ENCODE data around the gene PTPRD.
A peak's percentile ranks its signal among the peaks of the same experiment; 100 is the strongest.

PTPRD gene

GRCh38 chr9:8899511-8899910 lies 1713.3 kb downstream of the PTPRD start:
- DNase-seq (ENCODE audit: low spot score), result no peak

DNA sequence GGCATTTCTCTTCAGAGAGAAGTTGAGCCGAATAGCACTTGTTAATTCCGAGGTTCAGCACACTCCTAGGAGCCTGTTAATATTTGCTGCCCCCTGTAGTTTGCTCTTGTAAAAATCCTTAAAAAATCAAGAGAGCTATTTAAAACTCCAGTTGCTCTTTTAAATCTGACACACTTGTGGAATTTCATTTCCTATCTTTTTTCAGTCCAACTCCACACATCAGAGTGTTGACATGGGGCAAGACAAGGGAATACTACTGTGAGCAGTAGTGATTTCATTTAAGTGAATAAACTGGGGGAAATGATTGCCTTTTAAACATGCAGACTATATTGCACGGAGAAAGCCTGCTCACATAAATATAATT lies 1717.0 kb downstream of the PTPRD start:
- DNase-seq (ENCODE audit: low spot score), result peak; percentile 30

GRCh38 chr9:8895106-8895860 lies 1717.5 kb downstream of the PTPRD start:
- no peak for DNase-seq (ENCODE audit: low spot score)

GRCh38 chr9:8890695-8891094 lies 1722.1 kb downstream of the PTPRD start:
- no peak for DNase-seq (ENCODE audit: low spot score)

GRCh38 chr9:8889100-8889499 lies 1723.7 kb downstream of the PTPRD start:
- no peak for DNase-seq (ENCODE audit: low spot score)

GRCh38 chr9:8888591-8888990 lies 1724.2 kb downstream of the PTPRD start:
- DNase-seq (ENCODE audit: low spot score), result no peak

DNA sequence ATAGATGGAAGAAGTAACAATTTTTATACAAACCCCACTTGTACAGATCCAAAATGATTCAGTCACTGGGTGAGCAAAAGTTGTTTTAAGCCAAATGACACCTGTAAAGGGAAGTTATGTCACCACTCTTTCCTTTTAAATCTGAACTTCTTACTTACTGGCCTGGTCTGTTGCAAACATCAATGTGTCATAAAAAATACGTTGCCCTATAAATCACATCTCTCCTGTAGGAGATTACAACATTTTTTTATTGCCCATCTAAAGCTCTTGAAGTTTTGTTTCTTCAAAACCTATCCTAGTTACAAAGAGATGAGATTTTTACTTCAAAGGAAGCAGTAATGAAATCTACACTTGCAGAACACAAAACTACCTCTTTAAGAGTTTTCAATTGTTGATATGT lies 1725.4 kb downstream of the PTPRD start:
- DNase-seq (ENCODE audit: low spot score), result no peak

GRCh38 chr9:8883321-8883720 lies 1729.5 kb downstream of the PTPRD start:
- no peak for DNase-seq (ENCODE audit: low spot score)

DNA sequence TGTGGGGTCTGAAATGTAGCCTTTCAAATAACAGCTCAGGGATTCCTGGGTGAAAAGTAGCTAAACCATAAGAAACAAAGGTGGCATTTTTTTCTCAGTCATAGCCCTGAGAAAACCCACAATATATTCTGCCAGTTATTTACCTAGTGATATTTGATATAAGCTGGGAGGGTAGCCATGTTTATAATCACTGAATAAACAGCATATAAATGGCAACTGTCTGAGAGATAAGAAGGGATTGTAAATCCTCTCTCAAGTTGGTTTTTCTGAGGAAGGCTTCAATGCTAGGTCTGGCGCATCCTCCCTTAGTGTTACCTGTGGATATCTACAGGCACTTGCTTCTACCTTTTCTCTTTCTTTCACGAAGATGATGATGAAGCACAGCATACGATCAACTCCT lies 1732.7 kb downstream of the PTPRD start:
- DNase-seq (ENCODE audit: low spot score), result no peak

DNA sequence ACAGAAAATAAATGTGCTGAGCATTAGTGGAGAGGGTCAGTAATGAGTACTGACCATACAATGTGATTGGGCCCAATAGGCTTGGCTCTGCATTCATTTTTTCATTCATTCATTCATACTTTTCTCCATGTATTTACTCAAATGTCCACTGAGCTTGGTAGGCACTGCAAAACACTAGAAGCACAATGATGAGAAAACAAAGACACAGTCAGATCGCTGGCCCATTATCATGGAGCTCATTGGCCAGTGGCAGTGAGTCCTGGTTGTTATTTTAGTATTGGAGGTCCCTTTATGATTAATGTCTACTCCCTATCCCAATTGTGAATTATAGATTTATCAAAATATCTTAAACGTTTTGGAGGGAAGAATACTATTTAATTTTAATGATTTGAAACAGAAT lies 1733.5 kb downstream of the PTPRD start:
- no peak for DNase-seq (ENCODE audit: low spot score)

- no peak for DNase-seq (ENCODE audit: low spot score)
Observed at GRCh38 chr9:8877753-8878494, 1734.9 kb downstream of the PTPRD start.

GRCh38 chr9:8876303-8876702 lies 1736.5 kb downstream of the PTPRD start:
- no peak for DNase-seq (ENCODE audit: low spot score)

GRCh38 chr9:8874482-8874881 lies 1738.3 kb downstream of the PTPRD start:
- no peak for DNase-seq (ENCODE audit: low spot score)

DNA sequence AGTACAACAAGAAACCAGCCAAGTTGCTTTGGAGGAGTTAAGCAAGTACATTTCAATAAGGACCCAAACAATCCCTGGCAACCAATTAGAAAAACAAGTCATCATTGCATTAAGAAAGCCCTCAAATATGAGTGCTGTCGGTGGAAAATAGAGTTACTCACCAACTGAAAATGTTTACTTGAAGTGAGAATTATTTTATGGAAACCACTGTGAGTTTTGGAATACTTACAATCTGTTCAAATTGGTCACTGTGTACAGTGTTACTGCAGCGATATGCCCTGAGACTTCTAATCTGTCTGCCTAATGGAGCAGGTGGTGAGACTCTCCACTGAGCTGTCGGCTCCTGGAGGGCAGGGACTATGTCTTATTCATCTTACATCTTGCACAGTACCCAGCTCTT lies 1740.0 kb downstream of the PTPRD start:
- no peak for DNase-seq (ENCODE audit: low spot score)

- no peak for DNase-seq (ENCODE audit: low spot score)
Observed at GRCh38 chr9:8871796-8872445, 1740.9 kb downstream of the PTPRD start.

DNA sequence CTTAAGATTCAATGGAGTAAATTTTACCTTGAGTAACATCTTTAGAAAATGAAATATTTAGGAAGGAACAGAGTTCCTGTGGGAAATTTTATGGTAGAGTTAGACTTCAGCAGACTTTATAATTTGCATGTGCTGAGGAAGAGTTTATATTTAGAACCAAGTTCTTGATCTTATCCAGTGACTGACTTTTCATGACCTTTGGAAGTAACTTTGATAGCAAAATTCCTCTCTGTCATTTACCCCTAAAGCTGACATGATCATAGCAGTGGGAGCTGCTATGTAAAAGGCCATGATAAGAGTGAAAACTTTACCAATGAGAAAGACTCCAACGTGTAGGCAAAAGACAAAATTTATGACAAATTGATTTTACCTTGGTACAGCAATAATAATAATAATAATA lies 1741.4 kb downstream of the PTPRD start:
- no peak for DNase-seq (ENCODE audit: low spot score)

DNA sequence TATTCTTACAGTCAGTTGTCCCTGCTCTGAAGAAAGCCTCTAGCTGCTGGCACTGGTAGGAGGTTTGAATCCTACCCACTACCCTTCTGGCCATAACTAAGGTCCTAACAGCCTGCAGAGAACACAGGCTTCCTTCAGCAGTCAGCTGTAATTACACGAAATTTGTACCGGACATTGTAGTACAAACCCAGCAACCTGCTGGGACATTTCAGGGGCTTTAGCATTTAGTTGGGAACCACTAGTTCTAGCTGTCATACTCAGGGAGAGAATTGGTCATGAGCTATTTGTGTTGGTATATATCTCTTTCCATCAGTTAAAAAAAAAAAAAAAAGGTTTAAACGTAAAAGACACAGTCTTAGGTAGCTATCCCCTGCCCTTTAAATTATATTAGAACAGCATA lies 1743.0 kb downstream of the PTPRD start:
- DNase-seq (ENCODE audit: low spot score), result no peak

GRCh38 chr9:8868632-8869031 lies 1744.2 kb downstream of the PTPRD start:
- DNase-seq (ENCODE audit: low spot score), result no peak

DNA sequence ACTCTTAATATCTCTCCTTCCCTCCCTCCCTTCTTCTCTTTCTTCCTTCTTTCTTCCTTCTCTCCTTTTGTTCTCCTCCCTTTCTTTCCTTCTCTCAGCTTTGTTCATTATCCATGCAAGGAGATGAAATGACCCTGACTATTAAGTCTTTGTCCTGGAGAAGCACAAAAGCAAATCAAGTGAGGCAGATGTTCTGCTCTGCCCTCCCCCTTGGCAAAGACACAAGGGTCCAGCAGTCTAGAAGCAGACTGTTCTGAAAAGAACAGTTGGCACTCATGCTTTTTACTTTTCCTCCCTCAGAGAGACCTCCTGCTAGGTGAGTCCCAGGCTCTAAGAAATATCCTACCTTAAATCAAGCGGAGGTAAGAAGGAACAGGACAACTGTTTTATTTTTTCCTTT lies 1745.7 kb downstream of the PTPRD start:
- no peak for DNase-seq (ENCODE audit: low spot score)

- no peak for DNase-seq (ENCODE audit: low spot score)
Observed at GRCh38 chr9:8864545-8864896, 1748.3 kb downstream of the PTPRD start.

DNA sequence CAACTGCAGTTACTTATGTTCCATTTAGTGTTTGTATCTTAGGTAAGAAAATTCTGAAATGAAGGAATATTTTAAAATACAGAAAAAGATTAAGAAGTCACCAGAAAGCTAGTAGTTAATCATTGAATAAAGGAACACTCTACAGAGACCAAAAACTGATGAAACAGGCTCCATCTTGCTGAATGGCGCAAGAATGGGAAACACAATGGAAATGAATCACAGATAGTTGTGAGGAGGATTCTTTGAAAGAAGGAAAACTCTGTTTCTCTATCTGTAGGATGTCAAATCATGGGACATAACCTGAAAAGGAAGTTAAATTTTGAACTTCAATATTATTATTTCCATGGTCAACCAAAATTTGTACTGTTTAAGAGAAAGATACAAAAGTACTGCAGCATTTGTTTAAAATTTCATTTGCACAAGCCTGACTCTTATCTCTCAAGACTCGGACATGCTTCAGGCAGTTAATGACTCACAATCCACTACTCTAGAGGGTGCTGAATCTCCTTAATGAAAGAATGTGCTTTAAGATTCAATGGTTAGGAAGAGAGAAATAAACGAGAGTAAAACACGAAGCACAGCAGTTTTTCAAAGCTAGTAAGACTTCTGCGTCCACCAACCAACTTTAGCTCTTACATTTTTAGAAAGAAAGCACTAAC lies 1748.8 kb downstream of the PTPRD start:
- no peak for DNase-seq (ENCODE audit: low spot score)

GRCh38 chr9:8863069-8863468 lies 1749.7 kb downstream of the PTPRD start:
- no peak for DNase-seq (ENCODE audit: low spot score)

GRCh38 chr9:8860925-8861324 lies 1751.9 kb downstream of the PTPRD start:
- DNase-seq (ENCODE audit: low spot score), result no peak
